GM19193 (cell line): ENCODE data around the gene TNS3.

ENCODE experiments used
- POLR2A ChIP-seq: IDR thresholded peaks from 4 replicates; pipeline ENCODE4 v1.6.1; 2011; ENCODE audit not compliant: insufficient read depth, insufficient read length; ENCODE audit errors: extremely low read depth

The TNS3 gene

GRCh38 chr7:47581804-47582763 lies at the start of gene TNS3:
Gene TNS3 (minus strand): TSS chr7:47582111. CDS start chr7:47439636, 142,475 bp downstream.
- TF ChIP-seq POLR2A = no peak

GRCh38 chr7:47631711-47632110 lies 49.8 kb upstream of the TNS3 start:
- no peak for TF ChIP-seq POLR2A

GRCh38 chr7:47627580-47628283 lies 45.8 kb upstream of the TNS3 start:
- TF ChIP-seq POLR2A = no peak

GRCh38 chr7:47625861-47626715 lies 44.2 kb upstream of the TNS3 start:
- no peak for TF ChIP-seq POLR2A

GRCh38 chr7:47624689-47625088 lies 42.8 kb upstream of the TNS3 start:
- no peak for TF ChIP-seq POLR2A

- no peak for TF ChIP-seq POLR2A
Measured at GRCh38 chr7:47622946-47623640, 41.2 kb upstream of the TNS3 start.

GRCh38 chr7:47622586-47622945 lies 40.7 kb upstream of the TNS3 start:
- TF ChIP-seq POLR2A = no peak

- TF ChIP-seq POLR2A = no peak
Measured at GRCh38 chr7:47621979-47622561, 40.2 kb upstream of the TNS3 start.

- TF ChIP-seq POLR2A = no peak
Measured at GRCh38 chr7:47621347-47621746, 39.4 kb upstream of the TNS3 start.

GRCh38 chr7:47619806-47620205 lies 37.9 kb upstream of the TNS3 start:
- TF ChIP-seq POLR2A = no peak

- TF ChIP-seq POLR2A = no peak
Measured at GRCh38 chr7:47617131-47617530, 35.2 kb upstream of the TNS3 start.

- TF ChIP-seq POLR2A = no peak
Measured at GRCh38 chr7:47614450-47614849, 32.5 kb upstream of the TNS3 start.

GRCh38 chr7:47611045-47611511 lies 29.2 kb upstream of the TNS3 start:
- no peak for TF ChIP-seq POLR2A

GRCh38 chr7:47610506-47611044 lies 28.7 kb upstream of the TNS3 start:
- no peak for TF ChIP-seq POLR2A

- TF ChIP-seq POLR2A = no peak
Measured at GRCh38 chr7:47609803-47610452, 28.0 kb upstream of the TNS3 start.
